Omental fat pad (tissue), 4 donors: ENCODE results near the gene F2RL3. TPM values are rescaled to one million over a fixed set of nuclear protein-coding genes. Genes with fewer than 3 reads are reported as not detected.

Source experiments
- ATAC-seq: fragments of 150-250 bp; one replicate; pipeline ENCODE4 v1.9.1; 2016; ENCODE audit warnings: mild to moderate bottlenecking, moderate library complexity; ENCODE audit not compliant: low FRiP score
- DNase-seq: peaks from one replicate; pipeline ENCODE4 v3.0.0-alpha.2; 2019; ENCODE audit warnings: low spot score
- CTCF ChIP-seq, 3 donors: fragments of 450-650 bp; IDR thresholded peaks; one replicate each; pipeline ENCODE4 v1.5.1; 2016 to 2017; ENCODE audit warnings: antibody characterized with exemption in 3 of 3, mild to moderate bottlenecking in 3 of 3, moderate library complexity in 2 of 3
- total RNA-seq, 4 donors: library from RNA; depleted of rRNA; stranded (reverse); fragments of >200 nt; gene quantifications; one replicate each; pipeline ENCODE4 v1.1.0, GENCODE V29; 2016

The F2RL3 gene
- total RNA-seq, 4 donors from 2014 or later = 4.1 to 31.8 (median 9.2) TPM

DNA sequence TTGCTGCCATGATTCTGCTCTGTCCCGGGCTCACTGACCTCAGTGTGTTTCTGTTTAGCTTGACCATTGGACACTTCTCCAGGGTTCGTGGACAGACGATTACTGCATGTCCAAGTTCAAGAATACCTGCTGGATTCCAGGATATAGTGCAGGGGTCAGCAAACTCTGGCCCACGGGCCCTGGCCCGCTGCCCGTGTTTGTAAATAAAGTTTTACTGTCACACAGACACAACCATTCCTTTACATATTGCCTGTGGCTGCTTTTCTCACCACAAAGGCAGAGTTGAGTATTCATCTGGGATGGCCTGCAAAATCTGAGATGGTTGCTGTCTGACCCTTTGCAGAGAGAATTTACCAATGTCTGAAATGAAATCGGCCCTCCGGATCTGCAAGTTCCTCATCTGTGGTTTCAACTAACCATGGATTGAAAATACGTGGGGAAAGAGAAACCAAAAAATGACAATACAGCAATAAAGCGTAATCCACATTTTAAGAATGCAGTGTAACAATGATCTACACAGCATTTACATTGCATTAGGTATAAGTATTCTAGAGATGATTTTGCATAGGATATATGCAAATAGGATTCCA lies 25.9 kb upstream of the F2RL3 start:
- no peak for DNase-seq
- no peak for ATAC-seq
- no peak for TF ChIP-seq CTCF (IDR thresholded peaks at IDR 0.05)

DNA sequence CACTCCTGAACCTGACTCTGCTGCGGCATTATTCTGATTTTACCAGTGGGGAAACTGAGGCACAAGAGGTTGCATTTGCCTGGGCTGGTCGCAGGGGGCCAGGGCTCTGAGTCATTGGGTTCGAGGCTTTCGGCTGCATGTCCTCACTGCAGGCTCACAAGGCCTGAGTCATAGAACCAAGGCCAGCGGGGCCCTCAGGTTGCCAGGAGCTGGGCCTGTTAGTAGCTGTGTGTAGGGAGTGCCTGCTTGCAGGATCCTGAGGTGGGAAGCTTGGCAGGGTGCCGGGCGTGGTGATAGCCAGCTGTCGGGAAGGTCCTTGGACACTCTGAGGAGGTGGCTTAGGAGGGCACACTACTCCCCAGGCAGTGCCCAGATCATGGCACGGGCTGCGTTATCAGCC lies 21.6 kb upstream of the F2RL3 start:
- no peak for TF ChIP-seq CTCF (IDR thresholded peaks at IDR 0.05)
- DNase-seq = no peak
- ATAC-seq = no peak

DNA sequence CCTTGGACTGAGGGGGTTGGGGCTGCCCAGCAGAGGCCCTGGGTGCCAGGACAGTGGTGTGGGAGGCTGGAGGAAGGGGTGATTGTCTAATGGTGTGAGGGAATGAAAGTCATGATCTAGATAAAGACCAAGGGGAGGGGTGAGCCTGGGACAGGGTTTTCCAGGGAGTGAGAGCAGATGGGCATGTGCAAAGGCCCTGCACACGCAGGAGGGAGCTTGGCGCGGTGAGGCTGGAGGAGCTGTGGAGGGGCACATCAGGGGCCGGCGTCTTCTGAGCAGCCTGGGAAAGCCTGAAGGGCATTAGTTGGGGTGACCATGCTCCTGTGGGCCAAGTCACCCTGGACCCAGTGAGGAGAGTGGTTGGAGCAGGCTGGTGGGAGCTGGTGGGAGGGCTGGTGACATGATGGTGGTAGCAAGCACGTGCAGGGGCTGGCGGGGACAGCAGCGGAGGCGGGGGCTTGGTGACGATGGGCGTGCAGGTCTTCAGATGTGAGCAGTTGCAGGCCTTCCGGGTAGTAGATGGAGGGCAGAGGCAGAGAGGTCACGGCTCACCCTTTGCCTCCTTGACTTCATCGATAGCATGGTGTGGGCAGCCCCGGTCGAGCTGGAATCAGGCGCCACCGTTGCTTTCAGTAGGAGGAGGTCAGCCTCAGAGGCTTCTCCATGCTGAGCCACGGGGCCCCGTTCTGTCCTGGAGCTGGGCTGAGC lies 20.2 kb upstream of the F2RL3 start:
- TF ChIP-seq CTCF (IDR thresholded peaks at IDR 0.05) = no peak
- DNase-seq = no peak
- ATAC-seq = no peak

DNA sequence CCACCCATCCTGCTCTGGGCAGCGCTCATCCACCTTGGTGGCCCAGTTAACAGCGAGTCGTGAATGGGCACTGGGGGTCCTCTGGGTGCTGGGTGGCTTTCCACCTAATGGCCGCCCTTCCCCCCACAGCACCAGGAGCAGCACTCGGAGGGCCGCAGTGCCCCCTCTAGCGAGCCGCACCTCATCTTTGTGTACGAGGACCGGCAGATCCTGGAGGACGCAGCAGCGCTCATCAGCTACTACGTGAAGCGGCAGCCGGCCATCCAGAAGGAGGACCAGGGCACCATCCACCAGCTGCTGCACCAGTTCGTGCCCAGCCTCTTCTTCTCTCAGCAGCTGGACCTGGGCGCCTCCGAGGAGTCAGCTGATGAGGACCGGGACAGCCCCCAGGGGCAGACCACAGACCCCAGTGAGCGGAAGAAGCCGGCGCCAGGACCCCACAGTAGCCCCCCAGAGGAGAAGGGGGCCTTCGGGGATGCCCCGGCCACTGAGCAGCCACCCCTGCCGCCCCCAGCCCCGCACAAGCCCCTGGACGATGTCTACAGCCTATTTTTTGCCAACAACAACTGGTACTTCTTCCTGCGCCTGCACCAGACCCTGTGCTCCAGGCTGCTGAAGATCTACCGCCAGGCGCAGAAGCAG lies 19.3 kb upstream of the F2RL3 start:
- DNase-seq (no peak), ATAC-seq (no peak)
- no peak for TF ChIP-seq CTCF (IDR thresholded peaks at IDR 0.05)

- ATAC-seq = no peak
- no peak for DNase-seq
- TF ChIP-seq CTCF (IDR thresholded peaks at IDR 0.05) = no peak
Observed at GRCh38 chr19:16871871-16872270, 16.9 kb upstream of the F2RL3 start.

GRCh38 chr19:16872728-16873127 lies 16.1 kb upstream of the F2RL3 start:
- DNase-seq (no peak), ATAC-seq (no peak)
- TF ChIP-seq CTCF (IDR thresholded peaks at IDR 0.05) = no peak

- ATAC-seq (no peak), DNase-seq (no peak)
- no peak for TF ChIP-seq CTCF (IDR thresholded peaks at IDR 0.05)
Observed at GRCh38 chr19:16873594-16873993, 15.2 kb upstream of the F2RL3 start.
